GM21447 (cell line): Measurements from ENCODE around the gene GPR18.

Experiments used
- ATAC-seq: cut with Tn5 transposase; IDR thresholded peaks from one replicate; pipeline ENCODE4 v1.9.1; 2021; ENCODE audit not compliant: unreplicated experiment

Gene GPR18

DNA sequence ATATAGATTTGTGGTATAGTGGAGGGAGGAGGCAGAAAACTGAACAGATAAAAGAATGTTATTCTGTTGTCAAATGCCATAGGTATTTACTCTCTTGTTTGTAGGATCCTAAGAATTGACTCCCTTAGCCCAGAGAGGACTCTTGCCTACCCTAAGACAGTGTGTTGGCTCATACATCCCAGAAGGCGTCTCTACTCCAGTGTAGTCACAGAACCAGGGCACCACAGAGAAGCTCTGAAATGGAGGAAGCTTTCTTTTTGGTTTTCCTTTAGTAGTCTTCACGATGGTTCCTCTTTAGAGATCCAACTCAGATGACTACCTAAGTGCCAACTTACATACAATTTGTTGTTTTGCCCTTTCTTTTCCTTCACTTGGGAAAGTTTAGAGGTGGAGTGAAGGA lies 35.0 kb upstream of the GPR18 start:
- no peak for ATAC-seq

- ATAC-seq: no peak
Observed at GRCh38 chr13:99290894-99291293, 32.7 kb upstream of the GPR18 start.

GRCh38 chr13:99289674-99290337 lies 31.6 kb upstream of the GPR18 start:
- ATAC-seq: no peak

GRCh38 chr13:99289271-99289670 lies 31.1 kb upstream of the GPR18 start:
- ATAC-seq: no peak

- ATAC-seq: peak; percentile 92
Observed at GRCh38 chr13:99288089-99288488, 29.9 kb upstream of the GPR18 start.

GRCh38 chr13:99287551-99287950 lies 29.4 kb upstream of the GPR18 start:
- no peak for ATAC-seq

GRCh38 chr13:99285432-99286182 lies 27.4 kb upstream of the GPR18 start:
- ATAC-seq: no peak

DNA sequence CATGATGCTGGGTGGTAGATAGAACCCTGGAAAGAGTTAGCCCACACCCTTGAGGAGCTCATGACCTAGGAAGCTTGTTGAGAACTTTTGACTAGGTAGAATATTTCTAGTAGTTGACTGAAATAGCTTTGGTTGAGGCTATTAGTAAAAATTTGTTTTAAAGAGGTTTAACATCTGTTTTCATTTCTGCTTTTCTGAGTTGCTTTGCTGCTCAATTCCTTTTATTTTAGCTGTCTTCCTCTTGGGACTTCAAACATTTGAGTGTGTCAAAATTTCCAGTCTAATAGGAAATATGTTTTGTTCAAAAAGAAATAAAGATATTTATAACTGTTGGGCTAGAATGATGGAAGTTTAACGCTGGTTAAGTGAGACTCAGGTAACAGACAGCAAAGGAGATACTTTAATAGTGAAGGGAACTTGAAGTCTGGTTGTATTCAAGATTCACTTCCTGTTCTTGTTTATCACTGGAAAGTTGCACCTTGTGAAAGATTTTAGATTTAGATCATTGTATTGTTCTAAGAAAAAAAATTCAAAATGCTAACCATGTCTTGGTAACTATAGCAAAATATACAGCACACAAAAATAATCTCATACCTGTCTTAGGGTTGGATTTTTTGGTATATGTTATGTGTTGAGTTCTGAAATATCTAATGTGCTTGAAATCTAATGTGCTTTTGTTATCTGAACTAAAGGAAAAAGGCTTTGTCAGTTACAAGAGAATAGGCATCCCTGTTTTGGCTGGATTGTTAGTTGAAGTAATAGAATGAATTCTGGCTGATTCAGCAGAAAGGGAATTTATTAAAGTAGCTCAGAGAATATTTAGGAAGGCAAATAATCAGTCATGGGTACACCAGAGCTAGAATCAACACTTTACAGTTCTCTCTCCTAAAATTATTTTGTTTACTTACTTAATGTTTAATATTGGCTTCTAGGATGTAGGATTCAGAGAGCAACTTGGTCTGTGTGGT lies 24.4 kb upstream of the GPR18 start:
- peak; percentile 71 for ATAC-seq

- ATAC-seq: peak; percentile 61
Observed at GRCh38 chr13:99281811-99282263, 23.7 kb upstream of the GPR18 start.

DNA sequence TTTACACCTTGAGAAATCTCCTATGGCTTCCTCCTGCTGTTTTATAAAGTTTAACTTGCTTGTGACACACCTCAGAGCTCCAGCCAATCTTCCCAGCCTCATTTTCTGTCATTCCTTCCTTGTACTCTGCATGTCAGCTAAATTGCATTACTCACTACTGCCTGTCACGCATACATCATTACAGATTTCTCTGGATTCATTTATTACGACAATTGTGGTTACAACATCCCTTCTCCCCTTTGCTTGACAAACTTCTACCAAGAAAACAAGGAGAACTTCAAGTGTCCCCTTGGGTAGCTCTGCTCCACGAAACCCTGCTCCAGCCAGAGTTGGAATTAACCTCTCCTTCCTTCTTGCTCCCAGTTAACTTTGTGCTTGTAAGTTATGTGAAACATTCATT lies 22.0 kb upstream of the GPR18 start:
- ATAC-seq: no peak

DNA sequence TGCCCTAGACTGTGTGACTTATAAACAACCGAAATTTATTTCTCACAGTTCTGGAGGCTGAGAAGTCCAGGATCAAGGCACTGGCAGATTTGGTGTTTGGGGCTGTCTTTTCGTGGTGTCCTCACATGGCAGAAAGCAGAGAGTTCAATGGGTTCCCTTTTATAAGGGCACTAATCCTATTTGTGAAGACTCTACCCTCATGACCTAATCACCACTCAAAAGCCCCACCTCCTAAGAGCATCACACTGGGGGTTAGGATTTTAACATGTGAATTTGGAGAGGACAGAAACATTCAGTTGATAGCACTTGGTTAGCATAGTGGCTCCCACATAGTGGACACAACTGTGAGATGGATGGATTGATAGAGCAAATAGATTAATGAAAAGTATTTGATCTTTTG lies 21.5 kb upstream of the GPR18 start:
- no peak for ATAC-seq

GRCh38 chr13:99278843-99279242 lies 20.7 kb upstream of the GPR18 start:
- ATAC-seq: no peak

DNA sequence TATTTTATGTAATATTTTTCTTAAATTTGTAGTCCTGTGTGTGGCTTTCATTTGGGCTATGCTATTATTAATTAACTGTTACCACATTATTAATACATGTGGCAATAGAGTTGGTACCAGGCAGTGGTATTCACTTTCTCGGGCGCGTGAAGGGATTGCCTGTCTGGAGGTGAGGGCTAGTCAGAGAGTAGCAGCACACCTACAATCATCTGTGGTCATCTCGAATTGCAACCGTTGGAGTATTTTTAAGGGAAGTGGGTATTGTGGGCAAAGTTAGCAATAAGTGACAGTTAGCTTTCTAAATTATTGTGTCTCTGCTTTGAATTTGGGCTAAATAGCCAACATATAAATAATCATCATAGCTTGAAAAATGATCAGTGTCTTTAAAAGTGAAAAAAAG lies 20.0 kb upstream of the GPR18 start:
- ATAC-seq: no peak

- no peak for ATAC-seq
Observed at GRCh38 chr13:99277629-99278028, 19.4 kb upstream of the GPR18 start.

- no peak for ATAC-seq
Observed at GRCh38 chr13:99276706-99277105, 18.5 kb upstream of the GPR18 start.

- ATAC-seq: no peak
Observed at GRCh38 chr13:99275093-99275469, 16.9 kb upstream of the GPR18 start.

- ATAC-seq: no peak
Observed at GRCh38 chr13:99273128-99273527, 14.9 kb upstream of the GPR18 start.

- no peak for ATAC-seq
Observed at GRCh38 chr13:99272481-99272880, 14.3 kb upstream of the GPR18 start.

DNA sequence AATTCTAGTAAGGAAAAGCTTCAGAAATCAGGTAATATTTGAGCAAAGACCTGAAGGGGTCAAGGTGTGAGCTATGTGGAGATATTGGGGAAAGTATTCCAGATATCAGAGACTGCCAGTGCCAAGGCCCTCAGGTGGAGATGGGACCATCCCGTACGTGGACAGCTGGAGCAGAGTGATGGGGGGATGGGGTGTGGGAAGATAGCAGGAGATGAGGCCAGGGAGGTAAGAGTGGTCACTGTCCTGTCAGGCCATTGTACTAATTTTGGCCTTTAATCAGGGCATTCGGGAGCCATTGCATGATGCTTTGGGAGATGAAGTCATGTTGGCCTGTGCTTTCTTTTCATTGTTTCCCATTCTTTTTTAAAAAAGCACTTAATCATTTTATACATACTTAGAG lies 13.1 kb upstream of the GPR18 start:
- ATAC-seq: no peak

- no peak for ATAC-seq
Observed at GRCh38 chr13:99270518-99270917, 12.3 kb upstream of the GPR18 start.

- ATAC-seq: peak; percentile 65
Observed at GRCh38 chr13:99269627-99270241, 11.6 kb upstream of the GPR18 start.
